Epithelial cell of prostate (primary cell): ENCODE measurements around the gene SEC14L5.

Experiments used
- DNase-seq: peaks from one replicate; pipeline ENCODE4 v3.0.0-alpha.2; 2011; ENCODE audit warnings: low read depth, low spot score
- H3K27ac ChIP-seq: fragments of 450-650 bp; 2 replicates; pipeline ENCODE4 v1.5.1; 2017; ENCODE audit warnings: mild to moderate bottlenecking

Gene SEC14L5

DNA sequence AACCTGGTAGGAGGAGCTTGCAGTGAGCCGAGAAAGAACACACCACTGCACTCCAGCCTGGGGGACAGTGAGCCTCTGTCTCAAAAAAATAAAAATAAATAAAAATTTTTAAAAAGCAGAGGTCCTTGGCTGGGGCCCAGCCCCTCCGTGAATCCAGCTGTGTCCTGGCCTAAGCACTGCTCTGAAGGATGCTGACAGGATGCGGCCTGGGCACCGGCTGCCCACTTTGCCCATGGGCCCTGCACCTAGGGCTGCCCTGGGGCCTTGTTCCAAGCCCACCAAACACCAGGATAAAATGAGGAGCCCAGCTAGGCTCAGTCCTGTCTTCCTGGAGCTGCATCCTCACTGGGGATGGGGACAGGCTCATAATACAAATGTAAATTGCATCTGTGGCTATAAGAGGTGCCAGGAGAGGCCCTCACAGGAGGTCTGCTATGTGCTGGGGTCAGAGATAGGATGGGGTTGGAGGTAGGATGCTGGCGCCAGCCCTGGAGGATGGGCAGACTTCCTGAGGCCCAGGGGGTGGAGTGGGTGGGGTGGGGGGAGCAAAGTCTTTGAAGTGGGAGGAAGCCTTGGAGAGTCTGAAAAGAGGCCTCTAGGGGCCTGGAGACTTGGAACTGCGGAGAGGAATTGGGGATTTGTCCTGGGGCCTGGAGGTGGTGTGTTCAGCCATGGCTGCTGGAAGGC is 101.4 kb downstream of the SEC14L5 start:
- no peak overlapping the region for H3K27ac ChIP-seq
- no peak for DNase-seq

- H3K27ac ChIP-seq, result no peak overlapping the region
- no peak for DNase-seq
Observed at GRCh38 chr16:5060073-5060641, 102.0 kb downstream of the SEC14L5 start.

DNA sequence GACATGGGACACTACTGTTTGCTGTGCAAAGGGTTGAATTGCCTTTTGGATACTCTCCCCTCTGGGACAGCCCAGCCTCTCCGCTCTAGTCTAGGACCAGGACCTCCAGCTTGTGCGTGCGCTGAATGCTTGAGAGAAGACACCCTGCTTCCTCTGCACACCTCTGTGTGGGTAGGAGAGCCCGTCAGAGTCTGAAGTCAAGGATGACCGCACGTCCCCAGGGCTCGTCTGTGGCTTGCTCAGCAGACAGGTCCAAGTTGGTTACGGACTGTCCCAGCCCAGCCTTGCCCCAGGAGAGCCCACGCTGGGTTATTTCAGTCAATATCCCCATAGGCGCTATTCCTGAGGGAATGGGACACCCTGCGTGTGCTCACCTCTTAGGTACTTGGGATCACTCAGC is 103.9 kb downstream of the SEC14L5 start:
- H3K27ac ChIP-seq, result no peak overlapping the region
- no peak for DNase-seq

DNA sequence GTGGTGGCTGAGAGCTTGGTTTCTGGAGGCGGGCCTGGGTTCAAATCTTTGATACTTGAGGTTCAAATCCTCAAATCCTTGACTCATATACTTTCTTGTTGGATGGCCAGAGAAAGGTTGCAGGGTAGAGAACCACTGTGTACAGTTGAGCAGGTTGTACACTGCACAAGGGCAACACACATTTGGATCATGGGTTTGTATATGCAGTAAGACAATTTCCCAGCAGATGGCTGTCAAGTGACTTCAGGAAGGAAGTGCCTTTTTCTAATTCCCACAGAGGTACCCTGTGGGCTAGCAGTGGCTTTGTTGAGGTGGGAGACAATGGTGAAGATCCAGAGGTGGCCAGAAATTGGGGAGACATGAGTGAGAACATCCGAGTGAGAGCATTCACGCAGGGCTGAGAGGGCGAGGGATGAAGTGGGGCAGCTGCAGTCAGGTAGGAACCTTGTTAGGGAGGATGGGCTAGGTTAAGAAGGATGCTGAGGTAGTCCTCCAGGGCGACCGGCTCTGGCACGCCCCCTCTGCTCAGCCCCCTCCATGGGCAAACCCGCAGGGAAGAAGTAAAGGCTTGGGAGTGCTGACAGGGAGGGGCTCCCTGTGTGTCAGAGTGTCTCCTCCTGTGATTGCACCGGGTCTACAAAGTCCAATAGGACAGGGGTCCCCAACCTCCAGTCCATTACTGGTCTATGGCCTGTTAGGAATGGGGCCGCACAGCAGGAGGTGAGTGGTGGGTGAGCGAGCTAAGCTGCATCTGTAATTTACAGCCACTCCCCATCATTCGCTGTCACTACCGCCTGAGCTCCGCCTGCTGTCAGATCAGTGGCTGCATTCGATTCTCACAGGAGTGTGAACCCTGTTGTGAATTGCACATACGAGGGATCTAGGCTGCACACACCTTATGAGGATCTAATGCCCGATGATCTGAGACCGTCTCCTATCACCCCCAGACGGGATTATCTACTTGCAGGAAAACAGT is 104.9 kb downstream of the SEC14L5 start:
- no peak overlapping the region for H3K27ac ChIP-seq
- no peak for DNase-seq

DNA sequence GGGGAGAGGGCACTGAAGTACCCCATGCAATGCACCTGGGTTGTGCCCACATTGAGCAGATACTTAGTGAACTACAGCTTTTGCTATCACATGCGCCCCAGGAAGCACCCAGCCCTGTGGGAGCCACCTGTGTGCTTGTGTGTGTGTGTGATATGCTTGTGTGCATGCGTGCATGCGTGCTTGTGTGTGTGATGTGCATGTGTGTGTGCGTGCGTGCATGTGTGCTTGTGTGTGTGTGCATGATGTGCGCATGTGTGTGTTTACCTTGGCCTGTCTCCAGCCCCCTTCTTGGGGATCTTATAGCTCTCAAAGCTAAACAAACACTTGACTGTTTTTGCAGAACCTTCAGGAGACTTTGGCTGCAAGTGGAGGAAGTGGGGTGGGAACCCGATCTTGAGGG is 106.8 kb downstream of the SEC14L5 start:
- no peak overlapping the region for H3K27ac ChIP-seq
- no peak for DNase-seq

GRCh38 chr16:5065326-5065725 is 107.2 kb downstream of the SEC14L5 start:
- no peak for DNase-seq
- no peak overlapping the region for H3K27ac ChIP-seq

DNA sequence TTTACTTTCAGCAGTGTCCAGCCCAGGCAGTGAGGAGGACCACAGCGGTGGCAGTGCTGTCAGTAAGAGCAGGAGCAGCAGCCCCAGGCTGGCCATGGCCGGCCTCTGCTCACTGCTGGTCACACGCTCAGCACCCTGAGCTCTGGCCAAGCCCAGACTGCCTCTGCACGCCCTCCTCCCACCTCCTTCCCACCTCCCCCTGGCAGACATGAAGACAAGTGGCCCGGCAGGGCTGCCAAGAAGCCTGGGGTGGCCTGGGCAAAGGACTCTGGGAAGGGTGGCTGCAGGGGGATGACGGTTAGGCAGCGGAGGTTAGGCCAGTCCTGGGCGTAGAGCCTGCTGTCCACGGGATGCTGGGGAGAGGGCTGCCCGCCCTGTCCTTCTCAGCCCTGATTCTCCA is 107.7 kb downstream of the SEC14L5 start, which contains the start of gene C16orf89:
Gene C16orf89, minus strand, starts transcription at position 144 of the 400 bp plus-strand sequence. Its CDS starts 48 bp downstream, at position 96.
- no peak for DNase-seq
- H3K27ac ChIP-seq, result no peak within 1 kb of the TSS

GRCh38 chr16:5066511-5066910 is 108.4 kb downstream of the SEC14L5 start:
- no peak overlapping the region for H3K27ac ChIP-seq
- DNase-seq, result no peak
